Measurements from ENCODE around the gene M1AP. TPM values are rescaled to one million over a fixed set of nuclear protein-coding genes. Genes with fewer than 3 reads are reported as not detected.
A peak's percentile ranks its signal among the peaks of the same experiment; 100 is the strongest.

The M1AP gene
- total RNA-seq, 1 donor from 2014 or later: 0.20 TPM

DNA sequence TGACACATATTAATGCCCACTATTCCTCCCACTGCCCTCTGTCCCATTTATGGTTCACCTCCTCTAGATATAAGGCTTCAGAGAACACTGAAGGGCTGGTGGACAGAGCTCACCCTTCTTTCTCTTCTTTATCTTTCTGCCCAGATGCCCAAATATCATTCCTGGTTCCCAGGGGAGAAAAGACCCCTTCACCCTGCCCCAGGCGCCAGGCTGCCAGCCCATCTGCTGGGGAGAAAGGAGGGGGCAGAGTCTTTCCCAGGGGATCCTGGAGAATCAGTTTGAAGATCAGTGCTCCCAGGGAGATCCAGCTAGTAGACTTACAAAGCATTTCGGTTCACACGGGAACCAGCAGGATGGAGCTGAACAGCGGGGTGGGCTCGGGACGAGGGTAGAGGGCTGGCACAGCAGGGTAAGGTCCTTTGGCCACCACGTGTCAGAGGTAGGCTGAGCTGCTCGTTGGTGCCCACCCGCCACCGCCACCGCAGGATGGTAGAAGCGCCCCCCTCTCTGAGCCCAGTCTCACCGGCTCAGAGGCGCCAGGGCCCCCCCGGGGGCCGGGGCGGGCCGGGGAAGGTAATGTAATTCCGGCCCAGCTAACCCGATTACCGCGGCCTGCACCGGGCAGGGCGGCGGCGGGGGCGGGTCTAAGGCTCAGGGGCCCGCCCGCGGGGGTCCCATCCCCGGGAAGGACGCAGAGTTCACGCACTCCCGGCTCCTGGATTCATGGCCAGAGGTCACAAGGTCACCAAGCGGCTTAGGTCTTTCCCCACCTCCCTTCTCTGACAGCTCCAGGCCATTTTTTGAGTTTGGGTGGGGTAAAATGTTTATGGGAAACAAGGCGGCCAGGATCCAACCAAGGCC, 135.2 kb downstream of the M1AP start:
- Mint-ChIP-seq H3K4me1 (ENCODE audit: low read depth, unreplicated experiment) (peaks cover 3% of the 10 kb centered on the region), H3K9me3 (ENCODE audit: unreplicated experiment) (peaks cover 8% of the 10 kb centered on the region), H3K4me3 (ENCODE audit: unreplicated experiment) (no peak overlapping the region), H3K27me3 (ENCODE audit: low read depth, unreplicated experiment) (peaks cover 68% of the 10 kb centered on the region), H3K27ac (ENCODE audit: unreplicated experiment) (peak overlapping the region; percentile 66), H3K36me3 (ENCODE audit: low read depth, unreplicated experiment) (no peaks in the 10 kb centered on the region)
- no peak for FAIRE-seq
- no peak overlapping the region for H3K4me2 ChIP-seq (ENCODE audit: low read length)
- no peaks in the 10 kb centered on the region for H3K9me3 ChIP-seq (ENCODE audit: insufficient read depth, low read depth, low read length)
- H3K36me3 ChIP-seq (ENCODE audit: insufficient read depth, low read length): no peaks in the 10 kb centered on the region
- H3K27ac ChIP-seq (ENCODE audit: low read depth, low read length): no peak overlapping the region
- no peaks in the 10 kb centered on the region for H3K79me2 ChIP-seq (ENCODE audit: insufficient read depth, low read length)
- no peak for TF ChIP-seq EZH2 (IDR thresholded peaks at IDR 0.05; ENCODE audit: insufficient read depth, low read length)
- TF ChIP-seq, protein P1, sequence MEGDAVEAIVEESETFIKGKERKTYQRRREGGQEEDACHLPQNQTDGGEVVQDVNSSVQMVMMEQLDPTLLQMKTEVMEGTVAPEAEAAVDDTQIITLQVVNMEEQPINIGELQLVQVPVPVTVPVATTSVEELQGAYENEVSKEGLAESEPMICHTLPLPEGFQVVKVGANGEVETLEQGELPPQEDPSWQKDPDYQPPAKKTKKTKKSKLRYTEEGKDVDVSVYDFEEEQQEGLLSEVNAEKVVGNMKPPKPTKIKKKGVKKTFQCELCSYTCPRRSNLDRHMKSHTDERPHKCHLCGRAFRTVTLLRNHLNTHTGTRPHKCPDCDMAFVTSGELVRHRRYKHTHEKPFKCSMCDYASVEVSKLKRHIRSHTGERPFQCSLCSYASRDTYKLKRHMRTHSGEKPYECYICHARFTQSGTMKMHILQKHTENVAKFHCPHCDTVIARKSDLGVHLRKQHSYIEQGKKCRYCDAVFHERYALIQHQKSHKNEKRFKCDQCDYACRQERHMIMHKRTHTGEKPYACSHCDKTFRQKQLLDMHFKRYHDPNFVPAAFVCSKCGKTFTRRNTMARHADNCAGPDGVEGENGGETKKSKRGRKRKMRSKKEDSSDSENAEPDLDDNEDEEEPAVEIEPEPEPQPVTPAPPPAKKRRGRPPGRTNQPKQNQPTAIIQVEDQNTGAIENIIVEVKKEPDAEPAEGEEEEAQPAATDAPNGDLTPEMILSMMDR (IDR thresholded peaks at IDR 0.05; ENCODE audit: insufficient read depth, low read depth, low read length): no peak
- peaks cover 6% of the 10 kb centered on the region for H4K20me1 ChIP-seq (ENCODE audit: insufficient read depth, low read length)
- no peak overlapping the region for H3K9ac ChIP-seq (ENCODE audit: low read length)
- DNase-seq (ENCODE audit: low read depth): no peak
- H3K4me3 ChIP-seq (ENCODE audit: insufficient read depth, low read depth, low read length): no peak overlapping the region
- H3K27me3 ChIP-seq (ENCODE audit: insufficient read depth, low read length): peaks cover 73% of the 10 kb centered on the region
- no peak overlapping the region for H2AFZ ChIP-seq (ENCODE audit: low read depth, low read length)
- H3K4me1 ChIP-seq (ENCODE audit: insufficient read depth, low read length): peaks cover 15% of the 10 kb centered on the region

DNA sequence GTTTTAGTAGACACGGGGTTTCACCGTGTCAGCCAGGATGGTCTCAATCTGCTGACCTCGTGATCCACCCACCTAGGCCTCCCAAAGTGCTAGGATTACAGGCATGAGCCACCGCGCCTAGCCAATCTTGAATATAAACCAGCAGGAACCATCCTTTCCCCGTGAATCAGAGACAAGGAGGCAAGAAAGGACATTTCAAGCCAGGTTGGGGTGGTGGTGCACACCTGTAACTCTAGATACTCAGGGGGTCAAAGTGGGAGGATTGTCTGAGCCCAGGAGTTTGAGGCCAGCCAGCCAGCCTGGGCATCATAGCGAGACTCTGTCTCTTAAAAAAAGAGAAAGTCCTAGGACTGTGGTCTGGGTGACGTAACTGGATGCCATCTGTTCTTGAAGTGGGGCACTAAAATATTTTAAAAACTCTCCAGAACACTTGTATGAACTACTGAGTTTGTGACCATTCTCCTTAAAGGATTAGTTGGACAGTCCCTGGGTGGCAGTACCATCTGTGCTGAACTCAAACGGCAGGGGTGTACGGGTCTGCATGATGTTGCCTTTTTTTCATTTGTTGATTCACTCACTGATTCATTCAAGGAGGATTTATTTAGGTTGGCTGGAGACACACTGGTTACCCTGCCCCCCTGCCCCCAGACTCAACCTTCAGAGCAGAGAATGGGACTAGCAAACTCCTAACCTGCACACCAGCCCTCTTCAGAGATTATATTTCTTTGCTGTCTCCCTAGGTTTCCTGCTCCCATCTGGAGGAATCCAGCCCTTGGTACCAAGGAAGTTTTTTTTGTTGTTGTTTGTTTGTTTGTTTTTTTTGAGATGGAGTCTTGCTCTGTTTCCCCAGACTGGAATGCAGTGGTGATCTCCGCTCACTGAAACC, 136.8 kb downstream of the M1AP start:
- Mint-ChIP-seq H3K27ac (ENCODE audit: unreplicated experiment) (no peak overlapping the region), H3K36me3 (ENCODE audit: low read depth, unreplicated experiment) (peaks cover 5% of the 10 kb centered on the region), H3K4me3 (ENCODE audit: unreplicated experiment) (no peak overlapping the region), H3K9me3 (ENCODE audit: unreplicated experiment) (no peaks in the 10 kb centered on the region), H3K4me1 (ENCODE audit: low read depth, unreplicated experiment) (peaks cover 8% of the 10 kb centered on the region), H3K27me3 (ENCODE audit: low read depth, unreplicated experiment) (peaks cover 51% of the 10 kb centered on the region)
- no peak for DNase-seq (ENCODE audit: low read depth)
- peak; percentile 49 for TF ChIP-seq EZH2 (IDR thresholded peaks at IDR 0.05; ENCODE audit: insufficient read depth, low read length)
- TF ChIP-seq, protein P1 (IDR thresholded peaks at IDR 0.05; ENCODE audit: insufficient read depth, low read depth, low read length): no peak
- FAIRE-seq: no peak
- H3K79me2 ChIP-seq (ENCODE audit: insufficient read depth, low read length): peaks cover 9% of the 10 kb centered on the region
- no peak overlapping the region for H2AFZ ChIP-seq (ENCODE audit: low read depth, low read length)
- H3K4me2 ChIP-seq (ENCODE audit: low read length): no peak overlapping the region
- H3K27me3 ChIP-seq (ENCODE audit: insufficient read depth, low read length): peaks cover 59% of the 10 kb centered on the region
- H3K36me3 ChIP-seq (ENCODE audit: insufficient read depth, low read length): no peaks in the 10 kb centered on the region
- H3K4me3 ChIP-seq (ENCODE audit: insufficient read depth, low read depth, low read length): no peak overlapping the region
- H3K9ac ChIP-seq (ENCODE audit: low read length): no peak overlapping the region
- no peak overlapping the region for H3K27ac ChIP-seq (ENCODE audit: low read depth, low read length)
- H3K9me3 ChIP-seq (ENCODE audit: insufficient read depth, low read depth, low read length): no peaks in the 10 kb centered on the region
- peaks cover 6% of the 10 kb centered on the region for H4K20me1 ChIP-seq (ENCODE audit: insufficient read depth, low read length)
- H3K4me1 ChIP-seq (ENCODE audit: insufficient read depth, low read length): peaks cover 23% of the 10 kb centered on the region

Data from astrocyte (in vitro differentiated cells and primary cell).